ENCODE results near the gene IDH3G. TPM values are rescaled to one million over a fixed set of nuclear protein-coding genes. Genes with fewer than 3 reads are reported as not detected.
A peak's percentile ranks its signal among the peaks of the same experiment; 100 is the strongest.

IDH3G gene
- total RNA-seq: 10 to 100 TPM; 74.9 to 83.1 TPM
- 52.4 TPM for polyA plus RNA-seq (ENCODE audit: insufficient read depth, low read depth, low replicate concordance)
- long read RNA-seq, donor 1, partial matches to known transcripts: 0 of 15 reads
- long read RNA-seq, donor 1, other reads (novel, unspliced or antisense): 15 of 15 reads
- long read RNA-seq, donor 2: 0 reads

DNA sequence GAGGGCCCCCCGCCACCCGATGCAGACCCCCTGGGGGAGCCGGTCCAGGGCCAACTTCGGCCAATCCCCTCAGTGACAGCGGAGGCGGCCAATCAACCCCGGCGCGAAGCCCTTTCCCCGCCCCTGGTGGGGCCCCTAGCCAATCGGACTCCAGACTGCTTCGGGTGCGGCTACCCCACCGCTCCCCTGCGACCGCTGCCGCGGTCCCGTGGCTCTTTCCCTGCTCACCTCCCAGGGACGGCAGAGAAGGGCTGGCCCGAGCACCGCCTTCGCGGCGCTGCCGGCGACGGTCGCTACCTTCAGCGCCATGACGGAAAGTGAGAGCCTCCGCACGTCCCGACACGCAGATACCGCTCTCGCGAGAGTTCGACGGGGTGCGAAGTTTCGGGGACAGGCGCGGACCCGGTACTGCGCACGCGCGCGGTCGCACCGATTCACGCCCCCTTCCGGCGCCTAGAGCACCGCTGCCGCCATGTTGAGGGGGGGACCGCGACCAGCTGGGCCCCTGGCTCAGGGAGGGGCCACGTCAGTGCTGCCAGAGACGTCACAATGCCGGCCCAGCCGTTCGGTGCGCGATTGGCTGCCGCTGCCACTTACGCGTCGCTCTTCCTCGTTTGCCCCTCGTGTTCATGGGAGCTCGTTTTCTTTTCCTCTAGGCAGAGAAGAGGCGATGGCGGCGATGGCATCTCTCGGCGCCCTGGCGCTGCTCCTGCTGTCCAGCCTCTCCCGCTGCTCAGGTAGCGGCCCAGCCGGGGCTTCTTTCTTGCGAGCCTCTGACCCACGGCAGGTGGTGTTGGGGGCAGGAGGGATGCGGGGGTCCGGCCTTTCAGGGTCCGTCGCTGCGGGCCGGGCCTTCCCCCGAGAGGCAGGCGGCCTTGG, at the start of gene IDH3G, which contains the start of gene SSR4:
Gene IDH3G, minus strand, starts transcription at position 358 of the 879 bp plus-strand sequence. Its CDS starts 49 bp downstream, at position 309.
Gene SSR4, plus strand, starts transcription at position 651 of the 879 bp plus-strand sequence. Its CDS starts 20 bp downstream, at position 671.
- intact Hi-C loops (cut with DNase I; ENCODE audit: low total_unique reads): loop anchor here (10.0 kb wide), 1 partner anchor 69 kb away; the partner anchor contains the start of genes ABCD1 and BCAP31
- H3K36me3 ChIP-seq (ENCODE audit: low read depth, missing control alignments): no peaks in the 10 kb centered on the region
- TF ChIP-seq POLR2A (IDR thresholded peaks at IDR 0.05): no peak
- TF ChIP-seq, protein P1, sequence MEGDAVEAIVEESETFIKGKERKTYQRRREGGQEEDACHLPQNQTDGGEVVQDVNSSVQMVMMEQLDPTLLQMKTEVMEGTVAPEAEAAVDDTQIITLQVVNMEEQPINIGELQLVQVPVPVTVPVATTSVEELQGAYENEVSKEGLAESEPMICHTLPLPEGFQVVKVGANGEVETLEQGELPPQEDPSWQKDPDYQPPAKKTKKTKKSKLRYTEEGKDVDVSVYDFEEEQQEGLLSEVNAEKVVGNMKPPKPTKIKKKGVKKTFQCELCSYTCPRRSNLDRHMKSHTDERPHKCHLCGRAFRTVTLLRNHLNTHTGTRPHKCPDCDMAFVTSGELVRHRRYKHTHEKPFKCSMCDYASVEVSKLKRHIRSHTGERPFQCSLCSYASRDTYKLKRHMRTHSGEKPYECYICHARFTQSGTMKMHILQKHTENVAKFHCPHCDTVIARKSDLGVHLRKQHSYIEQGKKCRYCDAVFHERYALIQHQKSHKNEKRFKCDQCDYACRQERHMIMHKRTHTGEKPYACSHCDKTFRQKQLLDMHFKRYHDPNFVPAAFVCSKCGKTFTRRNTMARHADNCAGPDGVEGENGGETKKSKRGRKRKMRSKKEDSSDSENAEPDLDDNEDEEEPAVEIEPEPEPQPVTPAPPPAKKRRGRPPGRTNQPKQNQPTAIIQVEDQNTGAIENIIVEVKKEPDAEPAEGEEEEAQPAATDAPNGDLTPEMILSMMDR (IDR thresholded peaks at IDR 0.05): no peak
- H3K9me3 ChIP-seq: no peaks in the 10 kb centered on the region
- H3K27me3 ChIP-seq: no peaks in the 10 kb centered on the region
- H3K27ac ChIP-seq: peak within 1 kb of the TSS; percentile 87 to 88
- WGBS, 2 donors: 0% methylated on average over 3 to 7 of the region's 92 CpGs
- H3K4me1 ChIP-seq: no peaks in the 10 kb centered on the region
- peak; percentile 92 for DNase-seq
- peak within 1 kb of the TSS; percentile 60 to 70 for H3K4me3 ChIP-seq

- Histone ChIP-seq H3K36me3 (ENCODE audit: low read depth, missing control alignments) (no peaks in the 10 kb centered on the region), H3K4me1 (no peaks in the 10 kb centered on the region), H3K9me3 (no peaks in the 10 kb centered on the region), H3K4me3 (no peak overlapping the region), H3K27ac (no peak overlapping the region), H3K27me3 (no peaks in the 10 kb centered on the region)
- TF ChIP-seq, protein P1 (IDR thresholded peaks at IDR 0.05): no peak
- TF ChIP-seq POLR2A (IDR thresholded peaks at IDR 0.05): no peak
- no peak for DNase-seq
- 89 to 91% methylated on average over 4 to 6 of the region's 6 CpGs for WGBS, 2 donors
- intact Hi-C loops (cut with DNase I; ENCODE audit: low total_unique reads): no loop called here
Measured at GRCh38 chrX:153836921-153837320, 42.7 kb upstream of the IDH3G start.

- WGBS, 2 donors: 92% methylated on average over 10 of the region's 10 CpGs; no CpG with 5 or more reads in 1 of the 2 donors
- Histone ChIP-seq H3K4me3 (no peak overlapping the region), H3K36me3 (ENCODE audit: low read depth, missing control alignments) (no peaks in the 10 kb centered on the region), H3K27me3 (no peaks in the 10 kb centered on the region), H3K27ac (no peak overlapping the region), H3K9me3 (no peaks in the 10 kb centered on the region), H3K4me1 (peaks cover 4% of the 10 kb centered on the region)
- TF ChIP-seq POLR2A (IDR thresholded peaks at IDR 0.05): no peak
- TF ChIP-seq, protein P1 (IDR thresholded peaks at IDR 0.05): no peak
- DNase-seq: no peak
- intact Hi-C loops (cut with DNase I; ENCODE audit: low total_unique reads): no loop called here
Measured at GRCh38 chrX:153832728-153833127, 38.6 kb upstream of the IDH3G start.

- Histone ChIP-seq H3K4me1 (peaks cover 4% of the 10 kb centered on the region), H3K27ac (no peak overlapping the region), H3K27me3 (no peaks in the 10 kb centered on the region), H3K4me3 (no peak overlapping the region), H3K9me3 (no peaks in the 10 kb centered on the region), H3K36me3 (ENCODE audit: low read depth, missing control alignments) (no peaks in the 10 kb centered on the region)
- intact Hi-C loops (cut with DNase I; ENCODE audit: low total_unique reads): no loop called here
- no peak for DNase-seq
- TF ChIP-seq, protein P1 (IDR thresholded peaks at IDR 0.05): no peak
- no peak for TF ChIP-seq POLR2A (IDR thresholded peaks at IDR 0.05)
- 40 to 47% methylated on average over 1 to 21 of the region's 23 CpGs for WGBS, 2 donors
Measured at GRCh38 chrX:153831429-153832150, 37.4 kb upstream of the IDH3G start.

Data from testis (tissue), 5 donors.